ENCODE data around the gene MFAP3L.
"Not testable (repeated sequence)": the region's sequence is repeated elsewhere in the genome, so short reads cannot be mapped to it uniquely, and the experiment has no call there.

Gene MFAP3L

GRCh38 chr4:170026253-170027021, at the start of gene MFAP3L:
TSS of gene MFAP3L (minus strand) at chr4:170026395. CDS start at chr4:170005877, 20,518 bp downstream.
- DNase-seq: peak; percentile 73

- no peak for DNase-seq
These were observed 45.0 kb upstream of the MFAP3L start for GRCh38 chr4:170071196-170071595.

GRCh38 chr4:170068438-170069128, 42.4 kb upstream of the MFAP3L start:
- no peak for DNase-seq

GRCh38 chr4:170059421-170059820, 33.2 kb upstream of the MFAP3L start:
- no peak for DNase-seq

- no peak for DNase-seq
These were observed 32.6 kb upstream of the MFAP3L start for GRCh38 chr4:170058826-170059225.

DNA sequence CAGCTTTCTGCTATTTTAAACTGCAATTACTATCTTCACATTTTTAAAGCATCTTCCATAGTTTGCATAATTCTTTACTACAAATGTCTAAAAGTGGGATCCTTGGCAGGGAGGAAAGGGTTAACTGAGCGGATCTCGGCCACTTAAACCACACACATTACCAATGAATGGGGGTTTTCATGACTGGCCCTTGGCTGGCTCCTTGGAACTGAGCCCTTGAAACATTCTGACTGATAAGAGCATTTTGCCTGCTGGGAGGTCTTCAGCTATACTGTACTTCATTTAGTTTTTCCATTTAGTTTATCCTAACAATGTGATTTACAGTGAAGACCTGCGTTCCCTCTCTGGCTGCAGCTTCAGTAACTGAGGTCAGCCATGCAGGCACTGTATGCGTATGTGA, 31.7 kb upstream of the MFAP3L start:
- DNase-seq: no peak

DNA sequence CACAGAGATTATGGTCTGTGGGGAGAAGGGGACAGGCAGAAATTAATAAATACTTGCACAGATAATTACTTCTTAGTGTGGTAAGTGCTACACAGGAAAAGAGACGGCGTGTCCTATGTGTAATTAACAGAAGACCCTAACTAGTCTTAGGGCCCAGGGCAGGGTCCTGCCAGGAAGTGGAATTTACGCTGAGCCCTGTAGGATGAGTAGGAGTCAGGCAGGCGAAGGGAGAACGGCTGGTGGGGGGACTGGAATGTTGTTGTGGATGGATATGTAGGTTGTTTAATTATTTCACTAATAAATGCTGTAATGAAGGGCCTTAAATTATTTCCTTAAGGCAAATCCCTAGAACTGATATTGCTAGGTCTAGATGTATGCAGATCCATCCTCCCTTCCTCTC, 26.7 kb upstream of the MFAP3L start:
- DNase-seq: no peak

GRCh38 chr4:170051402-170051801, 25.2 kb upstream of the MFAP3L start:
- DNase-seq: no peak

- no peak for DNase-seq
These were observed 23.6 kb upstream of the MFAP3L start for GRCh38 chr4:170049766-170050165.

DNA sequence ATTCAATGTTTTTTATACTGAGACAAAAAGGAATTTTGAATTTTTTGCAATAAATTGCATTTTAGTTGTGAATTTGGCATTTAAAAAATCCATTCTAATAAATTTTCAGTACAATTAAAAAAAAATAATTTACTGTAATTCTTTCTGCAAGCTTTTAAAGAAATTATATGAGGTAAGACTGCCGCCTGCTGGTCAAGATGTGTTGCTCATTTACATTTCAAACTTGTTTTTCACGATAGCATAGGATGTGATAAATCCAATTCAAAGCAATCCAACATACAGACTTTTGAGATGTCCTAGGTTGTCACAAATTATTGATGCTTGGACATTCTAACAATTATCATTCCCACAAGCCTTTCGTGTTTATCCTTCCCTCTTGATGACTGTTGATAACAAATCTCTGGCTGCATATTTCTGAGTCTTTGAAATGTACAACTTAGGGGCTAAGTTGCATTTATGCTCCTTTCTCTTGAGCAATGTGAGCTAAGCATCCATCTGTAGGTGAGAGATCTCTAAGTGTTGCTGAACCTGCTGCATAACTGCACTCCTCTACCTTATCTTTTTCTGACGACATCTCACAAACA, 21.7 kb upstream of the MFAP3L start:
- DNase-seq: peak; percentile 7

DNA sequence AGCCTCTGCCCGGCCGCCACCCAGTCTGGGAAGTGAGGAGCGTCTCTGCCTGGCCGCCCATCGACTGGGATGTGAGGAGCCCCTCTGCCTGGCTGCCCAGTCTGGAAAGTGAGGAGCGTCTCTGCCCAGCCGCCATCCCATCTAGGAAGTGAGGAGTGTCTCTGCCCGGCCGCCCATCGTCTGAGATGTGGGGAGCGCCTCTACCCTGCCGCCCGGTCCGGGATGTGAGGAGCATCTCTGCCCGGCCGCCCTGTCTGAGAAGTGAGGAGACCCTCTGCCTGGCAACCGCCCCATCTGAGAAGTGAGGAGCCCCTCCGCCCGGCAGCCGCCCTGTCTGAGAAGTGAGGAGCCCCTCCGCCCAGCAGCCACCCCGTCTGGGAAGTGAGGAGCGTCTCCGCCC, 20.0 kb upstream of the MFAP3L start:
- not testable (repeated sequence) for DNase-seq

- DNase-seq: no peak
These were observed 14.0 kb upstream of the MFAP3L start for GRCh38 chr4:170040031-170040680.

GRCh38 chr4:170038769-170039168, 12.6 kb upstream of the MFAP3L start:
- DNase-seq: no peak

GRCh38 chr4:170038232-170038631, 12.0 kb upstream of the MFAP3L start:
- DNase-seq: no peak

DNA sequence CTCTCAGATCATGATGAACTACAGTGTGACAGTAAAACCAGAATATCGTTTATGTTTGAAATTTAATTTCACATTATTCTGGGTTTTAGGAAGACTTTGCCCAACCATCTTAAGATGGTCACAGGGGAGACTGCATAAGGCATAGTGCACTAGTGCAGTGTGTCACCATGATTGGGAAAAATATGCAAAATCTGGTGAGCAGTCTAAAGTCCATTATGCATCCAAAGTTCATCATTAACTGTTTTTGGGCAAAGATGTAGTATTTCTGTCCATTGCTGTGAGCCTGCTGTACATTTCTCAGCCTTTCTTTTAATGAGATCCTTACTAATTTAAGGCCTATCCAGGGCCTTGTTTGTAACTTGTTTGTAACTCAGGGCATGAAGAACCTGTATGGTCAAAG, 11.3 kb upstream of the MFAP3L start:
- DNase-seq: no peak

DNA sequence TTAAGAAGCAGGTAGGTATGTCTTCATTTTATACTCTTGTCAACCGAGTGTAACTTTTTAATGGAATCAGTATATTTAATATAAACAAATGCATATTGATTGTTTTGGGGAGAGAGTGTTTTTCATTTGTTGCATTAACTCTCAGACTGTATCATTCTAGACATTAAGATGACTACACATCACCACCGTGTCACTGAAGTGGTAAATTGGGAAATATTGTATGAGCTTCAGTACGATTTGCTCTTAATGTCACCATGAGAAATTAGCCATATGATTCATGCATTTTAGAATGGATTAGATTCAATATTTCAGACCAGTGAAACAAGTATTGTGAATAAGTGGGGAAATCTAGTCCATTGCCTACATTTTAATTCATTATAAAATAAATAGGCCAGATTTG, 9.7 kb upstream of the MFAP3L start:
- DNase-seq: no peak

DNA sequence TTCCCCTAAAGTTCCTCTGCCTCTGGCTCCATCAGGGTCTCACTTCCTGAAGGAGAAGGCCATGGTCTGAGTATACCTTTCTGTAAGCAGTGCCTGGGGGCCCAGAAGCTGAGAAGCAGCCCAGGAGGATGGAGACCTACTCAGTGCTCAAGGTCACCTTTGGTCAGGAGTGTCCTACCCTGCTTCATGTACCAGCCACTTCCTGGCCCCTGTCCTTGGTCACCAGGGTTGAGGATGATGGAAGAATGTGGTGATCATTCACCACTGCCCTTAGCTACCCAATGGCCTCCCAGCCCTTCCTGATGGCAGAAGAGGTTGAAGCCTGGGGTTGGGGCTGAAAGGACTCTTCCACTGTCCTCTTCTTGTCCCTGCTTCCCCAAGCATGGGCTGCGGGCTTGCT, 9.0 kb upstream of the MFAP3L start:
- DNase-seq: no peak

- no peak for DNase-seq
These were observed 7.8 kb upstream of the MFAP3L start for GRCh38 chr4:170033999-170034398.

GRCh38 chr4:170030121-170030520, 3.9 kb upstream of the MFAP3L start:
- DNase-seq: no peak

- peak; percentile 85 for DNase-seq
These were observed 1.1 kb upstream of the MFAP3L start for GRCh38 chr4:170027181-170027829.

- no peak for DNase-seq
These were observed 507 bp downstream of the MFAP3L start for GRCh38 chr4:170025523-170026252.

GRCh38 chr4:170022211-170022610, 4.0 kb downstream of the MFAP3L start:
- DNase-seq: no peak

All from GF-D8 (cell line).